ENCODE measurements around the gene INSIG1. TPM values are rescaled to one million over a fixed set of nuclear protein-coding genes. Genes with fewer than 3 reads are reported as not detected.
A peak's percentile ranks its signal among the peaks of the same experiment; 100 is the strongest.

INSIG1 gene
- polyA plus RNA-seq, 1 of the 3 experiments (the other 2 are of a cell fraction): 6.4 TPM

GRCh38 chr7:155331396-155331795, 33.7 kb downstream of the INSIG1 start:
- H3K36me3 ChIP-seq (replicated peaks in 1 of 2; ENCODE audit: control insufficient read depth in 1 of 2, insufficient read depth in 2 of 2, low read length in 1 of 2): no peaks in the 10 kb centered on the region
- TF ChIP-seq USF1 (IDR thresholded peaks at IDR 0.05; ENCODE audit: borderline replicate concordance, low read depth) (no peak), MXI1 (IDR thresholded peaks at IDR 0.05; ENCODE audit: low read depth, low read length) (no peak), MAX (IDR thresholded peaks at IDR 0.05; ENCODE audit: low read depth) (no peak), JUND (IDR thresholded peaks at IDR 0.05) (no peak), IRF3 (IDR thresholded peaks at IDR 0.05; ENCODE audit: low read depth, low read length) (no peak)
- TF ChIP-seq, protein P1, sequence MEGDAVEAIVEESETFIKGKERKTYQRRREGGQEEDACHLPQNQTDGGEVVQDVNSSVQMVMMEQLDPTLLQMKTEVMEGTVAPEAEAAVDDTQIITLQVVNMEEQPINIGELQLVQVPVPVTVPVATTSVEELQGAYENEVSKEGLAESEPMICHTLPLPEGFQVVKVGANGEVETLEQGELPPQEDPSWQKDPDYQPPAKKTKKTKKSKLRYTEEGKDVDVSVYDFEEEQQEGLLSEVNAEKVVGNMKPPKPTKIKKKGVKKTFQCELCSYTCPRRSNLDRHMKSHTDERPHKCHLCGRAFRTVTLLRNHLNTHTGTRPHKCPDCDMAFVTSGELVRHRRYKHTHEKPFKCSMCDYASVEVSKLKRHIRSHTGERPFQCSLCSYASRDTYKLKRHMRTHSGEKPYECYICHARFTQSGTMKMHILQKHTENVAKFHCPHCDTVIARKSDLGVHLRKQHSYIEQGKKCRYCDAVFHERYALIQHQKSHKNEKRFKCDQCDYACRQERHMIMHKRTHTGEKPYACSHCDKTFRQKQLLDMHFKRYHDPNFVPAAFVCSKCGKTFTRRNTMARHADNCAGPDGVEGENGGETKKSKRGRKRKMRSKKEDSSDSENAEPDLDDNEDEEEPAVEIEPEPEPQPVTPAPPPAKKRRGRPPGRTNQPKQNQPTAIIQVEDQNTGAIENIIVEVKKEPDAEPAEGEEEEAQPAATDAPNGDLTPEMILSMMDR (IDR thresholded peaks at IDR 0.05): no peak
- H3K9ac ChIP-seq: no peak overlapping the region
- H3K9me2 ChIP-seq: no peaks in the 10 kb centered on the region
- H3K4me2 ChIP-seq: no peak overlapping the region
- no peak for DNase-seq
- POLR2A ChIA-PET: no interaction called here
- H3K4me3 ChIP-seq (ENCODE audit: low read depth in 2 of 2, low read length in 1 of 2): no peak overlapping the region
- no peaks in the 10 kb centered on the region for H3F3A ChIP-seq (replicated peaks; ENCODE audit: insufficient read depth)
- no peaks in the 10 kb centered on the region for H3K9me3 ChIP-seq
- H3K79me2 ChIP-seq (ENCODE audit: insufficient read depth): no peaks in the 10 kb centered on the region
- no peak overlapping the region for H2AFZ ChIP-seq (ENCODE audit: low read depth)
- no peaks in the 10 kb centered on the region for H3K27me3 ChIP-seq (ENCODE audit: insufficient read depth)
- no peak overlapping the region for H3K27ac ChIP-seq (ENCODE audit: low read depth in 2 of 2, low read length in 1 of 2)
- H4K20me1 ChIP-seq (ENCODE audit: insufficient read depth): no peaks in the 10 kb centered on the region
- WGBS (ENCODE audit: low lambda C conversion rate): 24% methylated on average over 4 of the region's 4 CpGs
- no peaks in the 10 kb centered on the region; a peak in 1 of 4 replicates for H3K4me1 ChIP-seq (ENCODE audit: control insufficient read depth in 1 of 2, insufficient read depth in 2 of 2, low read depth in 1 of 2, low read length in 1 of 2)
- CTCF ChIA-PET: interaction anchor here (1.2 to 3.7 kb wide), 4 partner anchors 10 to 142 kb away, joined by 3 to 40 read pairs (median 4); no protein-coding TSS in a partner anchor

GRCh38 chr7:155333346-155334234, 35.9 kb downstream of the INSIG1 start:
- CTCF ChIA-PET: interaction anchor here (1.4 to 3.7 kb wide), 3 partner anchors 11 to 420 kb away, joined by 5 to 40 read pairs (median 7); no protein-coding TSS in a partner anchor

More at GRCh38 chr7:155333346-155334234, 35.9 kb downstream of the INSIG1 start:
- TF ChIP-seq GATA2 (CRISPR knock-in tag; IDR thresholded peaks at IDR 0.05) (peak; percentile 56; the same call in 1 of the 2 replicates), JUND (IDR thresholded peaks at IDR 0.05) (no peak), MAX (IDR thresholded peaks at IDR 0.05; ENCODE audit: low read depth) (no peak), TAF1 (IDR thresholded peaks at IDR 0.05; ENCODE audit: borderline replicate concordance, low read depth, low read length) (no peak), MXI1 (IDR thresholded peaks at IDR 0.05; ENCODE audit: low read depth, low read length) (no peak), SMC3 (IDR thresholded peaks at IDR 0.05; ENCODE audit: low read depth, low read length) (no peak), USF1 (IDR thresholded peaks at IDR 0.05; ENCODE audit: borderline replicate concordance, low read depth) (no peak)
- TF ChIP-seq, protein P1 (IDR thresholded peaks at IDR 0.05): no peak
- TF ChIP-seq, protein P2, sequence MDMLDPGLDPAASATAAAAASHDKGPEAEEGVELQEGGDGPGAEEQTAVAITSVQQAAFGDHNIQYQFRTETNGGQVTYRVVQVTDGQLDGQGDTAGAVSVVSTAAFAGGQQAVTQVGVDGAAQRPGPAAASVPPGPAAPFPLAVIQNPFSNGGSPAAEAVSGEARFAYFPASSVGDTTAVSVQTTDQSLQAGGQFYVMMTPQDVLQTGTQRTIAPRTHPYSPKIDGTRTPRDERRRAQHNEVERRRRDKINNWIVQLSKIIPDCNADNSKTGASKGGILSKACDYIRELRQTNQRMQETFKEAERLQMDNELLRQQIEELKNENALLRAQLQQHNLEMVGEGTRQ (IDR thresholded peaks at IDR 0.05; ENCODE audit: borderline replicate concordance, low read depth, low read length): no peak
- Histone ChIP-seq H3K4me2 (no peak overlapping the region), H3K4me1 (ENCODE audit: control insufficient read depth in 1 of 2, insufficient read depth in 2 of 2, low read depth in 1 of 2, low read length in 1 of 2) (no peaks in the 10 kb centered on the region; a peak in 1 of 4 replicates), H3K27ac (ENCODE audit: low read depth in 2 of 2, low read length in 1 of 2) (no peak overlapping the region), H3K4me3 (ENCODE audit: low read depth in 2 of 2, low read length in 1 of 2) (no peak overlapping the region), H3K9ac (no peak overlapping the region), H3F3A (replicated peaks; ENCODE audit: insufficient read depth) (no peaks in the 10 kb centered on the region), H3K27me3 (ENCODE audit: insufficient read depth) (no peaks in the 10 kb centered on the region; the same call in 1 of the 2 replicates), H3K79me2 (ENCODE audit: insufficient read depth) (no peaks in the 10 kb centered on the region), H3K9me2 (no peaks in the 10 kb centered on the region), H2AFZ (ENCODE audit: low read depth) (no peak overlapping the region), H4K20me1 (ENCODE audit: insufficient read depth) (no peaks in the 10 kb centered on the region), H3K9me3 (no peaks in the 10 kb centered on the region), H3K36me3 (replicated peaks in 1 of 2; ENCODE audit: control insufficient read depth in 1 of 2, insufficient read depth in 2 of 2, low read length in 1 of 2) (no peaks in the 10 kb centered on the region)
- POLR2A ChIA-PET: no interaction called here
- WGBS (ENCODE audit: low lambda C conversion rate): 41% methylated on average over 23 of the region's 23 CpGs
- DNase-seq: no peak

All from SK-N-SH (cell line).